ENCODE results near the gene CBFA2T3.

The CBFA2T3 gene

GRCh38 chr16:88957887-88958577 is 19.0 kb downstream of the CBFA2T3 start:
- no peak for DNase-seq

- DNase-seq = no peak
Observed at GRCh38 chr16:88957433-88957767, 19.6 kb downstream of the CBFA2T3 start.

DNA sequence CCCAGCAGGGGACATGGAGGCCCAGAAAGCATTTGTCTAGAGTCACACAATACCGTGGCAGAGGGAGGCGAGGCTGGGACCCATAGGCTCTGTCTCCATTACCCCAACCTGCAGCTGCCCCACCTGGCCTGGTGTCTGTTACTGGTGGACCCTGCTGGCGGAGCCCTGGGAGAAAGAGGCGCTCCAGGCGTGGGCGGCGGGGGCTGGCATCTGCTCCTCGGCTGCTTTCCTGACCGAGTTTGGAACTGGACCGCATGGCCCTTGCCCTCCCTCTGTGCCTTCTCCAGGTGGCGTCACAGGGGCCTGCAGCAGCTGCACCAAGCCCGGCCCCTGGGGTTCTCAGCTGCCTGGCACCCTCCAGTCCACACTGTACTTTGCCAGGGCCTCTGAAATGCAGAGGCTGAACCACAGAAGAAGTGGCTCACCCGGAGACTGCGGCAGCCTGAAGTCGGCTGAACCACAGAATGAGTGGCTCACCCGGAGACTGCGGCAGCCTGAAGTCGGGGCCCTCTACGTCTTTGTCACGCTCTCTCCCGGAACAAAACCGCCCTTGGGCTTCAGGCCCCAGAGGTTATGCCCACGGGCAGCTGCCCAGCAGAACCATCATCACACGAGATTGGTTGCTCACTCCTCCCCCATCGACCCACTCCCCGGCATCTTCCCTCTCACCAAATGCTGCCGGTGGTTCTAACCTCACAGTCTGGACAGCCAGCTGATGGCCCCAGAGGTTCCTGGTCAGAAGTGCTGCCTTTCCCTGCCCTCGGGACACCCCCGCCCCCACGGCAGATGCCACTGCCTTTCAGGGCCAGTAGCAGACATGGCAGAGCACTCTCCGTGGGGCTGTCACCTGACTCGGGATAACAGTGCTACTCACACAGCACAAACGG is 20.2 kb downstream of the CBFA2T3 start:
- no peak for DNase-seq

GRCh38 chr16:88955906-88956305 is 21.1 kb downstream of the CBFA2T3 start:
- no peak for DNase-seq

- DNase-seq = no peak
Observed at GRCh38 chr16:88953003-88953690, 23.9 kb downstream of the CBFA2T3 start.

- no peak for DNase-seq
Observed at GRCh38 chr16:88951989-88952388, 25.0 kb downstream of the CBFA2T3 start.

- no peak for DNase-seq
Observed at GRCh38 chr16:88951501-88951900, 25.5 kb downstream of the CBFA2T3 start.

DNA sequence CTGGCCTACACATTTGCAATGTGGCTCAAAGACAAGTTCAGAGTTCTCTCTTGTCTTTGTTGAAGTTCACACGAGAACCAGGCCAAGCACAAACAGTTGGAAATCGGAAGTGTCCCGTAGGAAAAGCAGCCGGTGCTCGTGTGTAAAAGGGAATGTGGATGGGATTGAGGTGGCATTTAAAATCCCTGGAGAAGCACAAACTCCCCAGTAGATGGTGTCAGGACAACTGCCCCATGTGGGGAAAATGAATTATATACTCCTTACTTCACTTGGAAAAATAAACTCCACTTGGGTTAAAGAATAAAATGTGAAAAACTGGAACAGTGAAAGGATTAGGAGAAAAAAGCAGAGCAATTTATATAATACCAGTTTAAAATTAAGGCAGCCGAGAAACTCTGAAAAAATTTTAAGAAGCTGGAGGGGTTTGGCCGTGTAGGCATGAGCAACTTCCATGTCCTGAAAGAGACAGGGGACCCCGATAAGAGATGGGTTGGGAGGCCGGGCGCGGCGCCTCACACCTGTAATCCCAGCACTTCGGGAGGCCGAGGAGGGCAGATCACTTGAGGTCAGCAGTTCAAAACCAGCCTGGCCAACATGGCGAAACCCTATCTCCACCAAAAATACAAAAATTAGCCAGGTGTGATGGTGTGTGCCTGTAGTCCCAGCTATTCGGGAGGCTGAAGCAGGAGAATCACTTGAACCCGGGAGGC is 28.1 kb downstream of the CBFA2T3 start:
- DNase-seq = no peak

- no peak for DNase-seq
Observed at GRCh38 chr16:88945473-88945872, 31.5 kb downstream of the CBFA2T3 start.

- no peak for DNase-seq
Observed at GRCh38 chr16:88943741-88944140, 33.3 kb downstream of the CBFA2T3 start.

DNA sequence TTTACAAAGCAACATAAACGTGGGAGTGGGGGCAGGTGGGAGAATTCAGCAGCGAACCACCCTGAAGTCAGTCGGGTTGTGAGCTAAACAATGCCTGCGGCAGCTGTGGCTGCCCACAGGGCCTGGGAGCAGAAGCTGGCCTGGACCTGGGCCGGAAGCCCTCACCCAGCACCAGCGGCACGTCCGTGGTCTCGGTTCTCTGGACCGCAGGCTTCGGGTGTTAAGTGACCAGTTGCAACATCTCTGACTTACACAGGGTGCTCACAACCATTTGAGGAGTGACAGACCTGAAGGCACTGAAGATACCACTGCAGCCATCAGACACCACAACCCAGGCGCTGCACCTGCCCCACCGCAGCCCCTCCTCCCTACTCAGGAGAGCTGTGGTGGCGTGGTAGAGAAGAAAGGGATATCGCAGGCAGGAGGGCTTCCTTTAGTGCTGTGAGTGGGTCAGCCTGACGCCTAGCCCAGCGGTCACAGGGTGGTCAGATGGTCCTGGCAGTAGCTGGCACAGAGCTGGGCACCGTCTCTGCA is 33.8 kb downstream of the CBFA2T3 start:
- DNase-seq = no peak

DNA sequence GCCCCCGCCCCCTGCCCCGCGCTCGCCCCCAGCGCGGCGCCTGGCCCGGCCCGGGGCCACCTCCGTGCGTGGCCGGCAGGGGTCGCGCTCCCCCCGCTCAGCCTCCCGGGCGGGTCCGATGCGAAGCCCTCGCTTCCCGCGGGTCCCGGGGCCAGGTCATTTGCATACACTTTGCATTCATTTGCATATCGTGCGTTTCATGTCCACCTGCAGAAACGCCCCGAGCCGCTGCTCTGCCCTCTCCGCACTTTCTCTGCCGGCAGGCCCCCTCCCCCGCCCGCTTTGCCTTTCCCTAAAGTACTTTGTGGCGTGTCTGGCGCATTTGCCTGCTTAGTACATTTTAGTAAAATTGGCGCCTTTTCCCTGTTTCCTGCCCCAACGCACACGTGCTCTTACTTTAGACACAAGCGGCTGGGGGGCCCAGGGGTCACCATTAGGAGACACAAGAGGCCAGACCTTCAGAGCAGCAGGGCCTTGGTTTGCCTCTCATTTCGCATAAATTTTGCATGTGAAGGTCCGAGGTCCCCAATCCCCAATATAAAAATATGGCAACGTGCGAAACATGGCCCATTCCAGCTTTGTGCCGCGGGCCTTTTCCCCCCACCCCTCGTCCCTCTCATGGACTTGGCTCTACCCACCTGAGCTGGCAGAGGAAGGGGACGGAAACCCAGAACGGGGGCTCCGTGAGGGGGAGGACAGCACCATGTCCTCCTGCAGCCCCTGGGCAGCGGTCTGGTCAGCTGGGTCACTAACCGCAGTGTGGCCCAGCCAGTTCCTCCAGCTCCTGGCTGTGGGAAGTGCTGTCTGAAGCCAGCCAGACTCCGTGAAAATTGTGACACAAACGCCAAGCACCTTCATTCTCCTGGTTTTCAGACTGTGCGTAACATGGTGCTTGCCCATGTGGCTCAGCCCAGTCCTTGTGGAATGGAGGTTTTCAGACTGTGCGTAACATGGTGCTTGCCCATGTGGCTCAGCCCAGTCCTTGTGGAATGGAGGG is 34.8 kb downstream of the CBFA2T3 start:
- DNase-seq = no peak

- no peak for DNase-seq
Observed at GRCh38 chr16:88940862-88941817, 35.9 kb downstream of the CBFA2T3 start.

- no peak for DNase-seq
Observed at GRCh38 chr16:88939972-88940861, 36.8 kb downstream of the CBFA2T3 start.

DNA sequence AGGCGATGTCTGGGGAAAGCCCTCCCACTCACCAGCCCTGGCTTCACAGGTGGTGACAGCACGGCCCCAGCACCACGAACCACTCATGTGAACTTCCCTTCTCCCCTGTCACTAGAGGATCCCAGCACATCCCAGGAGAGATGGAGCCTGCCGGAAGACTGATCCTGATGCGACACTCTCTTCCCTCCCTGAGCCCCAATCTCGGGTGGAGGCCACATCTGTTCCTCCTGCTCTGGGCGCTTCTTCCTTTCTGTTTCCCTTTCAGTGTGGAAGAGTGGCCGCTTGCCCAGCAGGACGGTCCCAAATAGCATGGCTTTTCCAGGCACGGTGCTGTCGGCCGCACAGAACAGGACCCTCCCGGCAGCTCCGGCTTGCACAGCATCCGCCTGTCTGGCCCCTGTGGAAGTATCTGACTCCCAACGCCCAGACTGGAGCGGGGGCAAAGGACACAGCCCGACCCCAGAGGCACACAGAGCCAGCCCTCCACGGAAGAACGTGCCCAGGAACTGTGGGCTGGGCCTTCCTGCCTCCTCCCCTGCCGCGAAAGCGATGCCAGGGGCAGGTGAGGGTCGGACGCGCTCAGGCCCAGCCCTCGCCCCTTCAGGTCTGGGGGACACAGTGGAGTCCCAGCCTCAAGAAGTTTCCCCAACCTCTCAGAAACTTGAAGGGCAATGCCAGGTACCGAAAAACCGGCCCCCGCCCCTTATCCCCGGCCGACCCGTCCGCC is 37.6 kb downstream of the CBFA2T3 start:
- DNase-seq = no peak

GRCh38 chr16:88938777-88939244 is 38.2 kb downstream of the CBFA2T3 start:
- no peak for DNase-seq

GRCh38 chr16:88938119-88938776 is 38.8 kb downstream of the CBFA2T3 start:
- no peak for DNase-seq

- DNase-seq = no peak
Observed at GRCh38 chr16:88937206-88937621, 39.8 kb downstream of the CBFA2T3 start.

Measured in NCI-H510A treated with DMSO at 0.1 percent for 48 hours (cell line).